ENCODE results near the gene HDAC3. TPM values are rescaled to one million over a fixed set of nuclear protein-coding genes. Genes with fewer than 3 reads are reported as not detected.

Gene HDAC3
- total and polyA plus RNA-seq, 2 donors from 2014 or later = 44.7 to 47.5 TPM

GRCh38 chr5:141649972-141650371 is 13.3 kb upstream of the HDAC3 start:
- H3K9ac ChIP-seq (ENCODE audit: low read length in 3 of 3) = no peak overlapping the region
- H3K9me3 ChIP-seq (ENCODE audit: control insufficient read depth in 2 of 3, insufficient read depth in 1 of 3, low read length in 3 of 3) = no peaks in the 10 kb centered on the region
- no peaks in the 10 kb centered on the region for H3K36me3 ChIP-seq (ENCODE audit: control insufficient read depth in 2 of 3, insufficient read depth in 3 of 3, low read length in 3 of 3)
- TF ChIP-seq CTCF (IDR thresholded peaks at IDR 0.05; ENCODE audit: borderline replicate concordance, extremely low read depth, insufficient read depth) = no peak
- FAIRE-seq (no peak), DNase-seq (no peak)
- no peak overlapping the region for H3K27ac ChIP-seq (ENCODE audit: low read depth in 2 of 2, low read length in 2 of 2)
- intact Hi-C loops (cut with DNase I) = no loop called here
- H3K4me3 ChIP-seq (ENCODE audit: low read length in 3 of 3) = no peak overlapping the region
- peaks cover 0 to 4% (median 0%) of the 10 kb centered on the region in 3 donors for H3K4me1 ChIP-seq (ENCODE audit: control insufficient read depth in 2 of 3, insufficient read depth in 2 of 3, low read depth in 1 of 3, low read length in 3 of 3)
- no peaks in the 10 kb centered on the region for H3K27me3 ChIP-seq (ENCODE audit: control insufficient read depth, insufficient read depth, low read length)

- peaks cover 0 to 4% (median 0%) of the 10 kb centered on the region in 3 donors for H3K4me1 ChIP-seq (ENCODE audit: control insufficient read depth in 2 of 3, insufficient read depth in 2 of 3, low read depth in 1 of 3, low read length in 3 of 3)
- no peaks in the 10 kb centered on the region for H3K9me3 ChIP-seq (ENCODE audit: control insufficient read depth in 2 of 3, insufficient read depth in 1 of 3, low read length in 3 of 3)
- H3K9ac ChIP-seq (ENCODE audit: low read length in 3 of 3) = no peak overlapping the region
- TF ChIP-seq CTCF (IDR thresholded peaks at IDR 0.05; ENCODE audit: borderline replicate concordance, extremely low read depth, insufficient read depth) = no peak
- no peak overlapping the region for H3K27ac ChIP-seq (ENCODE audit: low read depth in 2 of 2, low read length in 2 of 2)
- H3K4me3 ChIP-seq (ENCODE audit: low read length in 3 of 3) = no peak overlapping the region
- intact Hi-C loops (cut with DNase I) = no loop called here
- no peaks in the 10 kb centered on the region for H3K36me3 ChIP-seq (ENCODE audit: control insufficient read depth in 2 of 3, insufficient read depth in 3 of 3, low read length in 3 of 3)
- no peak for FAIRE-seq
- no peak for DNase-seq
- H3K27me3 ChIP-seq (ENCODE audit: control insufficient read depth, insufficient read depth, low read length) = no peaks in the 10 kb centered on the region
Measured at GRCh38 chr5:141649056-141649688, 12.5 kb upstream of the HDAC3 start.

- no peaks in the 10 kb centered on the region for H3K27me3 ChIP-seq (ENCODE audit: control insufficient read depth, insufficient read depth, low read length)
- no peaks in the 10 kb centered on the region for H3K9me3 ChIP-seq (ENCODE audit: control insufficient read depth in 2 of 3, insufficient read depth in 1 of 3, low read length in 3 of 3)
- DNase-seq = no peak
- no peak for FAIRE-seq
- no peaks in the 10 kb centered on the region for H3K36me3 ChIP-seq (ENCODE audit: control insufficient read depth in 2 of 3, insufficient read depth in 3 of 3, low read length in 3 of 3)
- peaks cover 0 to 4% (median 0%) of the 10 kb centered on the region in 3 donors for H3K4me1 ChIP-seq (ENCODE audit: control insufficient read depth in 2 of 3, insufficient read depth in 2 of 3, low read depth in 1 of 3, low read length in 3 of 3)
- no peak for TF ChIP-seq CTCF (IDR thresholded peaks at IDR 0.05; ENCODE audit: borderline replicate concordance, extremely low read depth, insufficient read depth)
- intact Hi-C loops (cut with DNase I) = no loop called here
- no peak overlapping the region for H3K9ac ChIP-seq (ENCODE audit: low read length in 3 of 3)
- no peak overlapping the region for H3K4me3 ChIP-seq (ENCODE audit: low read length in 3 of 3)
- no peak overlapping the region for H3K27ac ChIP-seq (ENCODE audit: low read depth in 2 of 2, low read length in 2 of 2)
Measured at GRCh38 chr5:141647851-141648250, 11.2 kb upstream of the HDAC3 start.

GRCh38 chr5:141647242-141647641 is 10.6 kb upstream of the HDAC3 start:
- Histone ChIP-seq H3K36me3 (ENCODE audit: control insufficient read depth in 2 of 3, insufficient read depth in 3 of 3, low read length in 3 of 3) (no peaks in the 10 kb centered on the region), H3K4me1 (ENCODE audit: control insufficient read depth in 2 of 3, insufficient read depth in 2 of 3, low read depth in 1 of 3, low read length in 3 of 3) (peaks cover 0 to 4% (median 0%) of the 10 kb centered on the region in 3 donors), H3K9me3 (ENCODE audit: control insufficient read depth in 2 of 3, insufficient read depth in 1 of 3, low read length in 3 of 3) (no peaks in the 10 kb centered on the region), H3K4me3 (ENCODE audit: low read length in 3 of 3) (no peak overlapping the region), H3K27me3 (ENCODE audit: control insufficient read depth, insufficient read depth, low read length) (no peaks in the 10 kb centered on the region), H3K9ac (ENCODE audit: low read length in 3 of 3) (no peak overlapping the region), H3K27ac (ENCODE audit: low read depth in 2 of 2, low read length in 2 of 2) (no peak overlapping the region)
- TF ChIP-seq CTCF (IDR thresholded peaks at IDR 0.05; ENCODE audit: borderline replicate concordance, extremely low read depth, insufficient read depth) = no peak
- FAIRE-seq (no peak), DNase-seq (no peak)
- intact Hi-C loops (cut with DNase I) = no loop called here

Measured in kidney (tissue), 14 donors.